Lower lobe of right lung (tissue), 2 donors: Measurements from ENCODE around the gene SLC1A7. TPM values are rescaled to one million over a fixed set of nuclear protein-coding genes. Genes with fewer than 3 reads are reported as not detected.

Experiments
- ATAC-seq, 2 donors: fragments of 200-7000 bp; cut with Tn5 transposase; one replicate each; pipeline ENCODE4 v1.9.1; 2020 to 2022; ENCODE audit warnings: mild to moderate bottlenecking in 2 of 2, moderate library complexity in 2 of 2
- DNase-seq: peaks from one replicate; pipeline ENCODE4 v3.0.0-alpha.2; 2020
- H3K27ac ChIP-seq: fragments of 200-600 bp; one replicate; pipeline ENCODE4 v1.8.0; 2022
- H3K27me3 ChIP-seq: fragments of 200-600 bp; one replicate; pipeline ENCODE4 v1.8.0; 2022; ENCODE audit warnings: low read depth
- H3K36me3 ChIP-seq: fragments of 200-600 bp; one replicate; pipeline ENCODE4 v1.8.0; 2022; ENCODE audit warnings: mild to moderate bottlenecking
- H3K4me1 ChIP-seq: fragments of 200-600 bp; one replicate; pipeline ENCODE4 v1.8.0; 2022
- H3K4me3 ChIP-seq: fragments of 200-600 bp; one replicate; pipeline ENCODE4 v1.8.0; 2022; ENCODE audit warnings: mild to moderate bottlenecking
- H3K9me3 ChIP-seq: fragments of 200-600 bp; one replicate; pipeline ENCODE4 v1.8.0; 2022
- intact Hi-C: fragments of 100-400 bp; cut with DNase I; formaldehyde crosslinking; loops from one replicate; pipeline ENCODE4 v1.11.0; 2022
- long read RNA-seq: library from polyadenylated mRNA; unstranded; transcript quantifications from one replicate; pipeline ENCODE4 v2.0.0, GENCODE V29; 2021
- total RNA-seq: library from RNA; stranded (reverse); fragmentation: NEBNext Ultra II Directional; extraction: Animal tissue kit (Norgen Biotek cat#: 25700); gene quantifications from one replicate; pipeline ENCODE4 v1.2.1, GENCODE V29; 2021
- TF ChIP-seq, protein P1 (sequence below): fragments of 200-600 bp; IDR thresholded peaks from one replicate; pipeline ENCODE4 v1.8.0; 2022; ENCODE audit warnings: antibody characterized with exemption, mild to moderate bottlenecking
- donor health status: DM: no; HTN: yes; CAD: no; lungs with severe emphysema.

The SLC1A7 gene
- 0.68 TPM for total RNA-seq
- long read RNA-seq, partial matches to known transcripts = 0 of 1 reads
- long read RNA-seq, other reads (novel, unspliced or antisense) = 1 of 1 reads

DNA sequence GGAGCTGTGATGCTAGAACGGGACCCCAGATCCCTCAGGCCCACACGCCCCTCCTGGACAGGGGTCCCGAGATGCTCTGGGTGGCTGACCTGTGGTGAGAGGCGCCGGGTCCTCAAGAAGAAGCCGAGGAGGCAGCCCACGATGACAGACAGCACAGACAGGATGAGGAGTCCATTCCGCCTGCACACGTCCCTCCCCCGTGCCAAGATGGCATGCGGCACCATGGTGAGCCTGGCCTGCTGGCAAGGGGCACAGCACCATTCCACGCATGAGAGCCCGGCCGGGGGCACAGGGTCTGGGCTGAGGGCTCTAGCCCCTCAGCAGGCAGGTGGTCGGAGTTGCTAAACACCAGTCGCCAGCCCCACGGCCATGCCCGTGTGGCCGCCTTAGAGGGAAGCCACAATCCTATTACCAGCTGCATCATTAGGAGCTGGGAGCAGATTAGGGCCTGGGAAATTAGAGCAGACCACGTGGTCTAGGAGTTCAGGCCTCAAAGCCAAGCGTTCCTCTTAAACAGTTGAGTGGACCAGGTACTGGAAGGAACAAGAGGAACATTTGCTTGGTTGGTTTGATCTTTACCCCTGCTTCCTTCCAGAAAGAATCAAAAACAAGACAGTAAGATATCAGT lies at the start of gene SLC1A7:
TSS of gene SLC1A7 (minus strand) at position 413 of the 628 bp plus-strand sequence. CDS start at position 224, 189 bp downstream.
- no peak within 1 kb of the TSS for H3K27ac ChIP-seq
- H3K9me3 ChIP-seq = peaks cover 9% of the 10 kb centered on the region
- H3K36me3 ChIP-seq = no peaks in the 10 kb centered on the region
- H3K4me3 ChIP-seq = no peak within 1 kb of the TSS
- peaks cover 34% of the 10 kb centered on the region for H3K4me1 ChIP-seq
- TF ChIP-seq, protein P1, sequence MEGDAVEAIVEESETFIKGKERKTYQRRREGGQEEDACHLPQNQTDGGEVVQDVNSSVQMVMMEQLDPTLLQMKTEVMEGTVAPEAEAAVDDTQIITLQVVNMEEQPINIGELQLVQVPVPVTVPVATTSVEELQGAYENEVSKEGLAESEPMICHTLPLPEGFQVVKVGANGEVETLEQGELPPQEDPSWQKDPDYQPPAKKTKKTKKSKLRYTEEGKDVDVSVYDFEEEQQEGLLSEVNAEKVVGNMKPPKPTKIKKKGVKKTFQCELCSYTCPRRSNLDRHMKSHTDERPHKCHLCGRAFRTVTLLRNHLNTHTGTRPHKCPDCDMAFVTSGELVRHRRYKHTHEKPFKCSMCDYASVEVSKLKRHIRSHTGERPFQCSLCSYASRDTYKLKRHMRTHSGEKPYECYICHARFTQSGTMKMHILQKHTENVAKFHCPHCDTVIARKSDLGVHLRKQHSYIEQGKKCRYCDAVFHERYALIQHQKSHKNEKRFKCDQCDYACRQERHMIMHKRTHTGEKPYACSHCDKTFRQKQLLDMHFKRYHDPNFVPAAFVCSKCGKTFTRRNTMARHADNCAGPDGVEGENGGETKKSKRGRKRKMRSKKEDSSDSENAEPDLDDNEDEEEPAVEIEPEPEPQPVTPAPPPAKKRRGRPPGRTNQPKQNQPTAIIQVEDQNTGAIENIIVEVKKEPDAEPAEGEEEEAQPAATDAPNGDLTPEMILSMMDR = no peak
- no peak for DNase-seq
- no peaks in the 10 kb centered on the region for H3K27me3 ChIP-seq
- intact Hi-C loops = no loop called here
- ATAC-seq = no peak

DNA sequence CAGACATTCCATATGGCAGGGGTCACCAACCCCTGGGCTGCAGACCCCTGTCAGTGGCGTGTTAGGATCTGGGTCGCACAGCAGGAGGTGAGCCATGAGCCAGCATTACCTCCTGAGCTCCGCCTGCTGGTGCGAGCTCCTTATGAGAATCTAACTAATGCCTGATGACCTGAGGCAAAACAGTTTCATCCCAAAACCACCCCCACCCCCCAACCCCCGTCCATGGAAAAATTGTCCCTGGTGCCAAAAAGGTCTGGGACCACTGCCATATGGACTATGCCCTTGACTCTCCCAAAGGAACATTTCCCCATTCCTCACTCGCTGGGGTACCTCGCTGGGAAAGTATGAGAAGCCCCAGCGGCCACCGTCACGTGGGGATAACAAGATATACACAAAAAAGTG lies 47.8 kb upstream of the SLC1A7 start:
- no peak for ATAC-seq

GRCh38 chr1:53189061-53189460 lies 46.6 kb upstream of the SLC1A7 start:
- intact Hi-C loops = no loop called here
- ATAC-seq (no peak), DNase-seq (no peak)
- H3K27ac ChIP-seq = no peak overlapping the region
- TF ChIP-seq, protein P1 = no peak
- H3K36me3 ChIP-seq = no peaks in the 10 kb centered on the region
- no peaks in the 10 kb centered on the region for H3K9me3 ChIP-seq
- H3K4me1 ChIP-seq = peaks cover 9% of the 10 kb centered on the region
- no peaks in the 10 kb centered on the region for H3K27me3 ChIP-seq
- H3K4me3 ChIP-seq = no peak overlapping the region

More for the DNA sequence above, 47.8 kb upstream of the SLC1A7 start:
- no peaks in the 10 kb centered on the region for H3K27me3 ChIP-seq
- H3K27ac ChIP-seq = no peak overlapping the region
- TF ChIP-seq, protein P1 = no peak
- H3K9me3 ChIP-seq = no peaks in the 10 kb centered on the region
- DNase-seq = no peak
- no peaks in the 10 kb centered on the region for H3K36me3 ChIP-seq
- intact Hi-C loops = no loop called here
- H3K4me1 ChIP-seq = peaks cover 8% of the 10 kb centered on the region
- no peak overlapping the region for H3K4me3 ChIP-seq

- no peaks in the 10 kb centered on the region for H3K9me3 ChIP-seq
- no peak overlapping the region for H3K4me3 ChIP-seq
- no peaks in the 10 kb centered on the region for H3K36me3 ChIP-seq
- ATAC-seq (no peak), DNase-seq (no peak)
- TF ChIP-seq, protein P1 = no peak
- intact Hi-C loops = no loop called here
- no peaks in the 10 kb centered on the region for H3K27me3 ChIP-seq
- no peak overlapping the region for H3K27ac ChIP-seq
- H3K4me1 ChIP-seq = peaks cover 14% of the 10 kb centered on the region
Observed at GRCh38 chr1:53188099-53188498, 45.7 kb upstream of the SLC1A7 start.

GRCh38 chr1:53187401-53187800 lies 45.0 kb upstream of the SLC1A7 start:
- ATAC-seq = no peak
- no peaks in the 10 kb centered on the region for H3K36me3 ChIP-seq
- no peak for DNase-seq
- no peaks in the 10 kb centered on the region for H3K9me3 ChIP-seq
- H3K4me3 ChIP-seq = no peak overlapping the region
- TF ChIP-seq, protein P1 = no peak
- no peaks in the 10 kb centered on the region for H3K27me3 ChIP-seq
- H3K4me1 ChIP-seq = peaks cover 14% of the 10 kb centered on the region
- H3K27ac ChIP-seq = no peak overlapping the region
- intact Hi-C loops = no loop called here
